PFSK-1 (cell line): Measurements from ENCODE around the gene IKZF2.

ENCODE experiments used
- FOXP2 ChIP-seq: optimal IDR thresholded peaks from 2 replicates; pipeline ENCODE3; 2011; ENCODE audit warnings: borderline replicate concordance, control low read depth, inconsistent platforms; ENCODE audit not compliant: insufficient read depth; ENCODE audit errors: extremely low read length, extremely low read depth
- POLR2AphosphoS5 ChIP-seq: IDR thresholded peaks from 2 replicates; pipeline ENCODE4 v1.6.1; 2012; ENCODE audit warnings: low read depth, mild to moderate bottlenecking, control low read depth, low read length, moderate library complexity
- REST ChIP-seq, 2 experiments: IDR thresholded peaks; 2 replicates each; pipeline versions ENCODE4 v1.6.1 to v1.8.0; 2011 to 2012; ENCODE audit warnings: low read depth in 2 of 2, low read length in 2 of 2, control low read depth in 1 of 2, inconsistent platforms in 1 of 2, mild to moderate bottlenecking in 1 of 2, moderate library complexity in 1 of 2; ENCODE audit not compliant: insufficient read depth in 1 of 2
- SIN3A ChIP-seq: IDR thresholded peaks from 2 replicates; pipeline ENCODE4 v1.6.1; 2012; ENCODE audit warnings: mild to moderate bottlenecking, low read length, moderate library complexity, borderline replicate concordance; ENCODE audit not compliant: insufficient read depth
- TAF1 ChIP-seq: IDR thresholded peaks from 2 replicates; pipeline ENCODE4 v1.6.1; 2012; ENCODE audit warnings: low read length, control low read depth, borderline replicate concordance; ENCODE audit not compliant: insufficient read depth

- TF ChIP-seq POLR2AphosphoS5 (no peak), REST (IDR thresholded peaks at IDR 0.05; ENCODE audit: insufficient read depth in 1 of 2, low read depth in 2 of 2, low read length in 2 of 2) (no peak), TAF1 (no peak), FOXP2 (no peak), SIN3A (no peak)
These were observed 67.2 kb downstream of the IKZF2 start for GRCh38 chr2:213084261-213084660.
